Measurements from ENCODE around the gene CCDC187. TPM values are rescaled to one million over a fixed set of nuclear protein-coding genes. Genes with fewer than 3 reads are reported as not detected.

The CCDC187 gene
- total RNA-seq, 2 donors from 2014 or later = not detected

DNA sequence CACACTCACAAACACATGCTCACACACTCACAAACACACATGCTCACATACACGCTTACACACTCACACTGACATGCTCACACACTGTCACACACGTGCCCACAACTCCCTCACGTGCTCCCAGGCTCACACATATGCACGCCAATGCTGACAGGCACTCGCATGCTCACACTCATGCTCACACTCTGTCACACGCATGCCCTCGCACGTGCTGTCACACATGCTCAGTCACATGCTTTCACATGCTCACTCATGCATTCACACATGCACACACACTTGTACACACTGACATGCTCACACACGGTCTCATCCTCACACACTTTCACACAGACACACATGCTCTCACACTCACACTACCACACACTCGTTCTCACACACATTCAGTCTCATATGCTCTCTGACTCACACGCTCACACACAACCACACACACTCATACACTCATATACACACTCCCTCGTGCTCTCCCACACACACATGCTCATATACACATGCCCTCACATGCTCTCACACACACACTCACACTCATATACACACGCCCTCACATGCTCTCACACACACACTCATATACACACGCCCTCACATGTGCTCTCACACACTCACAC is 10.3 kb downstream of the CCDC187 start:
- ATAC-seq (no peak), DNase-seq (no peak)
- intact Hi-C loops (cut with DNase I) = no loop called here

DNA sequence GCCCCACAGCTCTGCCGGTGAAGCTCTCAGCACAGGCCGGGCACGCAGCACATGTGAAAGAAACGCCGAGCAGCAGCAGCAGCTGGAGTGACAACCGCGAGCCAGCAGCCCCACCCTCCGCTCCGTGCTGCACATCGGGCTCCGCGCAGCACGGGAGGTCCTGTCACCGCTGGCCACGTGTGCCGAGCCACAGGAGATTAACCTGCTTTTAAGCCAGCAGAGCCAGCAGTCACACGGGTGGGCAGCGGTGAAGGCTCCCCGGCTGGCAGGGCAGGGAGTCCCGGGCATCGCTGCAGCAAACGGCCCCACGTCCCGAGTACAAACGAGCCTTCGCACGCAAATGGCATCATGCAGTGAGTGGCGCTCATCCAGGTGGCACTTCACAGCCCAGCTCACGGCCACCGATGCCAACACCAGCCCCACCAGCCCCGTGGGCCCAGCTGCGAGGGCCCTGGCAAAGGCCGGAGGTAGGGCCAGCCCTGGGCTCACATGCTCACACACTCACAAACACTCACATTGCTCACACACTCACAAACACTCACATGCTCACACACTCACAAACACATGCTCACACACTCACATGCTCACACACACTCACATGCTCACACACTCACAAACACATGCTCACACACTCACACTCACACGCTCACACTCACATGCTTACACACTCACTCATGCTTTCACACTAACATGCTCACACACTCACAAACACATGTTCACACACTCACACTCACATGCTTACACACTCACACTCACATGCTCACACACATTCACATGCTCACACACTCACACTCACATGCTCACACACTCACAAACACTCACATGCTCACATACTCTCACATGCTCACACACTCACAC is 11.1 kb downstream of the CCDC187 start:
- DNase-seq (no peak), ATAC-seq (no peak)
- intact Hi-C loops (cut with DNase I) = no loop called here

GRCh38 chr9:136292026-136292538 is 11.8 kb downstream of the CCDC187 start:
- DNase-seq = no peak
- intact Hi-C loops (cut with DNase I) = no loop called here
- no peak for ATAC-seq

DNA sequence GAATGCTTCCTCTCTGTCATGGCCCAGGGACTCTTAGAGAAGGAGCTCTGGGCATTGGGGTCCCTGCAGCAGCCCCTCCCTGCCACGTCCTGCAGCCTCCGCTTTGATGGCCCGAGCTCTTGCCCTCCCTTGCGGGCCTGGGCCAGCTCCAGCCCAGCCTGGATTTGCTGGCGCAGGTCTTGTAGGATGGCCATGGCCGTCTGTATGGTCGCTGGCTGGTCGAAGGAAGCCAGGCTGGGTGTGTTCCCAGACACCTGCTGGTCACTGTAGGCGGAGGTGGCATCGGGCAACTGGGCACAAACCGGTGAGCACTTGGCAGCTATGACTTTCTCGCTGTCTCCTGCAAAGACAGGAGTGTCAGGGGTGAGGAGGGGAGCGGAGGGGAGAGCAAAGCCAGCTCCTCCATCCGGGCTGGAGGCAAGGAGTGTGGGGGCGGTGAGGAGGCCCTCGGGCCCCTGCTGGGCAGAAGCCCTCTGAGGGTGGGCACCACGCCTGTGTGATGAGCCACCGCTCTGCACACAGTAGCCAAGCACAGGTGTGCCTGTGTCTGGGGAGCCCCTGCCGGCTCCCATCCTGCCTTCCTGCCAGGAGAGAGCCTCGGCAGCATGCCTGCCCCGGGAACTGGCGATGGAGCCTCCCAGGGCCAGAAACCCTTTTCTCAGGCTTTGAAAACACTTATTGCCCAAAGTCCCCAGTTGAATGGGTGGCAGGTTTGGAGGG is 12.4 kb downstream of the CCDC187 start:
- ATAC-seq (no peak), DNase-seq (no peak)
- intact Hi-C loops (cut with DNase I) = no loop called here

DNA sequence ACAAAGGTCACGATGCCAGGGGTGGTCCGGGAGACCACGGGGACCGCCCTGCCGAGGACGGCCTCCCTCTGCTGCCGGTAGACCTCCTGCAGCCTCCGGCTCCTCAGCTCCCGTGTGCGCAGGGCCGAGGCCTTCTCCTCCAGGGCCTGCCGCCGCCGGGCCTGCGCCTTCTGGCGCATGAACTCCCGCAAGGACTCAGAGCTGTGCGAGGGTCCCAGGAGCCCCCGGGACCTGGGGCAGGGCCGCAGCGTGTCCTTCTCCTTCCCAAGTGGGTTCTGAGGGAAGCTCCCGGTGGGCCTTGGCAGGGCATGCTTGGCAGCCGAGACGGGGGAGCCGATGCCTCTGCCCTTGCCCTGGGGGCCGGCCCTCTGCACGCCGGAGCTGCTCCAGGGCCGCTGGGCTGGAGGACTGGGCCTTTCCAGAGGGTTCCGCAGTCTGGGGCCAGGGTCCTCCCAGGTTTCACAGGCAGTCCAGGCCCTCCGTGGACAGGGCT is 13.3 kb downstream of the CCDC187 start:
- intact Hi-C loops (cut with DNase I) = no loop called here
- peak; percentile 17 for DNase-seq
- ATAC-seq = no peak

DNA sequence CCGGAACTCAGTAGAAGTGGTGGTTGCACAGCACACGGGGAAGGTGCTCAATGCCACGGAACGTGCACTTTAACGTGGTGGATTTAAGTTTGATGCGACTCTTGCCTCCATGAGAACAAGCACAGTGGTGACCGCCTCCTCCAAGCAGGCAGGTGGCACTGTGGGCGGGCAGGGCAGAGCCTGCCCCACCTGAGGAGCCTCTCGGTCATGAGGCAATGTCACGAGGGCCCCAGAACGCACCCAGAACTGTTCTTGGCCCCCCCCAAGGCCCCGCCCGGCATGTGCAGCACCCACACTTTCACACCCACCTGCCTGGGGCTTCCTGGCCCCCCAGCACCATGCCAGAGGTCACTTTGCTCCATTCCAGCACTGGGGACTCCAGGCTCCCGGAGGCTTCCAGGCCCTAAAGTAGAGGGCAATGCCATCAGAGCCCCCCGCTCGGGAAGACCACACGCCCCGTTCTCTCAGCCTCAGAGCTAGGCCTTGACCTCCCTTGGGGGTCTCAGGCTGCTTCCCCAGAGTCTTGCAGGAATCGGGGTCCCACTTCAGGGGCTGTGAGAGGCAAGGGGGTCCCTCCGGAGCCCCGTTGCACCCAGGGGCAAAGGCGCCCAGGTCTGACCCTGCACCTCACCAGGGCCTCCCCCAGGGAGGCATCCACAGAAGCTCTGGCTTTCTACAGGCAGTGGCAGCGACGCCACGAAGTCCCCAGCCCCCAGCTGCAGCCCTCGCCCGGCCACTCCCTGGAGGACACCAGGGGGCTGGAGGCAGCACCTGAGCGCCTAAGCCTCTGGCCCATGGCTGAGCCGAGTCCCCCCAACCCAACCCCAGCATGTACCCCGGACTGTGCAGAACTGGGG is 14.0 kb downstream of the CCDC187 start:
- ATAC-seq (no peak), DNase-seq (peak; percentile 13)
- intact Hi-C loops (cut with DNase I) = loop anchor here in 1 of 2 donors (10.0 kb wide), 1 partner anchor 685 kb away; no protein-coding TSS in a partner anchor

- no peak for ATAC-seq
- peak; percentile 14 for DNase-seq
- intact Hi-C loops (cut with DNase I) = loop anchor here in 1 of 2 donors (10.0 kb wide), 1 partner anchor 683 kb away; no protein-coding TSS in a partner anchor
Measured at GRCh38 chr9:136287960-136288753, 15.7 kb downstream of the CCDC187 start.

GRCh38 chr9:136286987-136287379 is 16.9 kb downstream of the CCDC187 start:
- intact Hi-C loops (cut with DNase I) = loop anchor here in 1 of 2 donors (10.0 kb wide), 1 partner anchor 682 kb away; no protein-coding TSS in a partner anchor
- ATAC-seq (no peak), DNase-seq (peak; percentile 13)

- no peak for ATAC-seq
- intact Hi-C loops (cut with DNase I) = loop anchor here in 1 of 2 donors (10.0 kb wide), 1 partner anchor 682 kb away; no protein-coding TSS in a partner anchor
- DNase-seq = peak; percentile 11
Measured at GRCh38 chr9:136286359-136286986, 17.4 kb downstream of the CCDC187 start.

GRCh38 chr9:136285501-136286358 is 18.2 kb downstream of the CCDC187 start:
- DNase-seq (peak; percentile 10), ATAC-seq (no peak)
- intact Hi-C loops (cut with DNase I) = loop anchor here in 1 of 2 donors (10.0 kb wide), 1 partner anchor 681 kb away; no protein-coding TSS in a partner anchor

DNA sequence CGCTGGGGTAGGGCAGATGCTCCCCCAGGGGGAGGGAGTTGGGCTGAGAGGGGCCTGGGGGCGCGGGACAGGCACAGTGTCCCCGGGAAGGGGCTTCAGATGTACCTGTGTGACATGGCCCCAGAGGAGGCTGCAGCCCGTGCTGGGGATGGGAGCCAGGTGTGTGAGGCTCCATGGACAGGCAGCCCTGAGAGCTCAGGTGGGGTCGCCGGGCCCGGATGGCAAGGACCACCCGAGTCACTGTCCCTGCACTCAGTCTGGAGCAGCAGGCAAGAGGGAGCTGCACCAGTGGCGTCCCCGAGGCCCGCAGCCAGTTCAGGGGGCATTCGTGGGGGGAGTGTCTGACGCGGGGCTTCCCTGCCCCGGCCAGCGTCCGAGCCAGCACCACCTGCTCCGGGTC is 18.9 kb downstream of the CCDC187 start:
- intact Hi-C loops (cut with DNase I) = loop anchor here (5.0 to 10.0 kb wide), 2 partner anchors 143 to 680 kb away; no protein-coding TSS in a partner anchor
- no peak for DNase-seq

GRCh38 chr9:136284311-136284710 is 19.6 kb downstream of the CCDC187 start:
- intact Hi-C loops (cut with DNase I) = loop anchor here (5.0 to 10.0 kb wide), 2 partner anchors 142 to 680 kb away; no protein-coding TSS in a partner anchor
- DNase-seq = no peak
- no peak for ATAC-seq

More for the DNA sequence above, 18.9 kb downstream of the CCDC187 start:
- ATAC-seq = no peak

GRCh38 chr9:136283291-136284235 is 20.3 kb downstream of the CCDC187 start:
- intact Hi-C loops (cut with DNase I) = loop anchor here (2.0 to 10.0 kb wide), 4 partner anchors 113 to 679 kb away; no protein-coding TSS in a partner anchor
- peak; percentile 96 for ATAC-seq
- DNase-seq = peak; percentile 79

GRCh38 chr9:136282272-136282861 is 21.5 kb downstream of the CCDC187 start:
- DNase-seq (no peak), ATAC-seq (no peak)
- intact Hi-C loops (cut with DNase I) = loop anchor here (2.0 to 10.0 kb wide), 4 partner anchors 112 to 678 kb away; no protein-coding TSS in a partner anchor

Data from left cardiac atrium (tissue), 4 donors.